Gastroesophageal sphincter (tissue), 3 donors: ENCODE results near the gene MIOS.

Source experiments
- CTCF ChIP-seq, 4 experiments: fragments of 200-600 bp in 2 of 4; fragments of 450-650 bp in 2 of 4; sonication (generic) in 1 of 4; IDR thresholded peaks; one replicate each; pipeline ENCODE4 v1.5.1; 2017 to 2019; ENCODE audit warnings: antibody characterized with exemption in 4 of 4, mild to moderate bottlenecking in 2 of 4, moderate library complexity in 2 of 4
- POLR2A ChIP-seq, 2 donors: fragments of 450-650 bp; IDR thresholded peaks; one replicate each; pipeline ENCODE4 v1.6.1; 2017; ENCODE audit warnings: antibody characterized with exemption in 2 of 2, mild to moderate bottlenecking in 2 of 2, moderate library complexity in 1 of 2

GRCh38 chr7:7568553-7568952 is 1.9 kb downstream of the MIOS start:
- no peak for TF ChIP-seq CTCF (IDR thresholded peaks at IDR 0.05)
- TF ChIP-seq POLR2A (IDR thresholded peaks at IDR 0.05): no peak
